Gastrocnemius medialis (tissue), 4 donors: ENCODE data around the gene PPP6R2.

Experiments used
- CTCF ChIP-seq, 5 experiments: fragments of 450-650 bp in 3 of 5; fragments of 200-600 bp in 2 of 5; sonication (generic) in 2 of 5; IDR thresholded peaks in 4 of 5; conservative IDR thresholded peaks in 1 of 5; 1 replicate in 4 of 5; 2 replicates in 1 of 5; pipeline ENCODE4 v1.5.1; 2016 to 2019; ENCODE audit warnings: antibody characterized with exemption in 5 of 5, mild to moderate bottlenecking in 3 of 5, moderate library complexity in 3 of 5
- POLR2A ChIP-seq, 2 donors: fragments of 450-650 bp; IDR thresholded peaks; one replicate each; pipeline ENCODE4 v1.6.1; 2017; ENCODE audit warnings: antibody characterized with exemption in 2 of 2, mild to moderate bottlenecking in 2 of 2, moderate library complexity in 2 of 2

- TF ChIP-seq CTCF (IDR thresholded peaks at IDR 0.05 in 4 of 5, conservative IDR thresholded peaks at IDR 0.05 in 1 of 5), result no peak
- no peak for TF ChIP-seq POLR2A (IDR thresholded peaks at IDR 0.05)
These were observed 32.1 kb upstream of the PPP6R2 start for GRCh38 chr22:50310949-50311444.
